ENCODE measurements around the gene DSCAML1. TPM values are rescaled to one million over a fixed set of nuclear protein-coding genes. Genes with fewer than 3 reads are reported as not detected.

Gene DSCAML1
- total RNA-seq, 1 experiment from 2014 or later: 0.15 TPM

GRCh38 chr11:117614728-117615127, 182.3 kb downstream of the DSCAML1 start:
- H3K27me3 Mint-ChIP-seq (ENCODE audit: low read depth): peaks cover 12% of the 10 kb centered on the region

More at GRCh38 chr11:117614728-117615127, 182.3 kb downstream of the DSCAML1 start:
- Histone ChIP-seq H2BK12ac (ENCODE audit: insufficient read length, low read depth, low read length) (no peak overlapping the region), H2AFZ (ENCODE audit: low read length) (no peak overlapping the region), H3K79me2 (ENCODE audit: insufficient read depth, low read length) (no peaks in the 10 kb centered on the region), H3K9ac (ENCODE audit: extremely low read depth, insufficient read length, low read length) (no peak overlapping the region), H2BK5ac (ENCODE audit: insufficient read length, low read length) (no peak overlapping the region), H4K8ac (replicated peaks; ENCODE audit: insufficient read length, low read depth, low read length) (no peak overlapping the region), H3K27ac (ENCODE audit: insufficient read length, low read depth, low read length) (no peak overlapping the region), H2BK20ac (ENCODE audit: low read depth, low read length, poor library complexity, severe bottlenecking) (no peak overlapping the region), H3K56ac (ENCODE audit: insufficient read length, low read depth, low read length) (no peak overlapping the region), H3K4me2 (ENCODE audit: insufficient read depth, insufficient read length, low read length) (no peak overlapping the region), H3K4ac (ENCODE audit: low read depth, low read length) (no peak overlapping the region), H4K5ac (ENCODE audit: insufficient read length, low read depth, low read length) (no peak overlapping the region), H4K91ac (ENCODE audit: insufficient read length, low read depth, low read length) (no peak overlapping the region), H3K4me1 (ENCODE audit: insufficient read depth, low read length) (peaks cover 3% of the 10 kb centered on the region; the same call in 1 of the 2 replicates), H3K14ac (ENCODE audit: insufficient read depth, low read length) (no peak overlapping the region), H3K9me3 (ENCODE audit: control insufficient read depth, low read depth, low read length) (no peaks in the 10 kb centered on the region), H3K79me1 (ENCODE audit: insufficient read depth, low read depth, low read length, poor library complexity, severe bottlenecking) (no peaks in the 10 kb centered on the region), H3K18ac (ENCODE audit: insufficient read length, low read depth, low read length) (no peak overlapping the region), H3K23me2 (ENCODE audit: insufficient read length, low read depth, low read length, poor library complexity, severe bottlenecking) (no peaks in the 10 kb centered on the region), H2BK120ac (ENCODE audit: low read depth, low read length, poor library complexity, severe bottlenecking) (no peak overlapping the region), H3T11ph (ENCODE audit: low read length) (no peak overlapping the region), H2AK5ac (ENCODE audit: insufficient read length, low read length) (no peak overlapping the region), H3K23ac (ENCODE audit: insufficient read length, low read depth, low read length) (no peak overlapping the region), H3K27me3 (ENCODE audit: insufficient read depth, low read length) (no peaks in the 10 kb centered on the region), H2BK15ac (ENCODE audit: low read depth, low read length) (no peak overlapping the region), H4K20me1 (ENCODE audit: control insufficient read depth, insufficient read depth, insufficient read length) (no peaks in the 10 kb centered on the region)
- Mint-ChIP-seq H3K36me3 (ENCODE audit: insufficient read depth in 1 of 3, low read depth in 3 of 3) (no peaks in the 10 kb centered on the region), H3K27ac (no peak overlapping the region), H3K9me3 (no peaks in the 10 kb centered on the region; a peak in 1 of 5 replicates), H3K4me3 (no peak overlapping the region), H3K4me1 (peaks cover 62 to 73% of the 10 kb centered on the region in 2 experiments)
- TF ChIP-seq CTCF (conservative IDR thresholded peaks at IDR 0.05): peak; percentile 54
- DNase-seq: peak; percentile 53
- whole genome bisulfite sequencing (ENCODE audit: extremely low coverage, insufficient read length, low lambda C conversion rate): no CpG with 5 or more reads among the region's 3 CpGs

Data from H9 (cell line).